ENCODE measurements around the gene COL15A1. TPM values are rescaled to one million over a fixed set of nuclear protein-coding genes. Genes with fewer than 3 reads are reported as not detected.

COL15A1 gene
- total RNA-seq, 1 experiment from 2014 or later = not detected

GRCh38 chr9:98951967-98952366 is 8.3 kb downstream of the COL15A1 start:
- no peaks in the 10 kb centered on the region for H3K4me1 Mint-ChIP-seq (ENCODE audit: insufficient read depth, unreplicated experiment)
- no peak overlapping the region for H3K4me3 Mint-ChIP-seq (ENCODE audit: unreplicated experiment)
- DNase-seq (ENCODE audit: unreplicated experiment) = no peak
- no peaks in the 10 kb centered on the region for H3K36me3 Mint-ChIP-seq (ENCODE audit: insufficient read depth, unreplicated experiment)
- no peak overlapping the region for H3K27ac Mint-ChIP-seq (ENCODE audit: low read depth, unreplicated experiment)
- ChIA-PET POLR2A (no interaction called here), CTCF (interaction anchor here (0.7 kb wide), 2 partner anchors 16 to 160 kb away, joined by 3 read pairs; no protein-coding TSS in a partner anchor)
- H3K9me3 Mint-ChIP-seq (ENCODE audit: unreplicated experiment) = no peaks in the 10 kb centered on the region
- BruUV-seq (replicated peaks) = no TSS peak
- TF ChIP-seq CTCF (IDR thresholded peaks at IDR 0.05; ENCODE audit: unreplicated experiment) = no peak
- intact Hi-C loops (cut with micrococcal nuclease) = no loop called here
- no peaks in the 10 kb centered on the region for H3K27me3 Mint-ChIP-seq (ENCODE audit: insufficient read depth, unreplicated experiment)

- H3K36me3 Mint-ChIP-seq (ENCODE audit: insufficient read depth, unreplicated experiment) = no peaks in the 10 kb centered on the region
- H3K9me3 Mint-ChIP-seq (ENCODE audit: unreplicated experiment) = no peaks in the 10 kb centered on the region
- no peak for DNase-seq (ENCODE audit: unreplicated experiment)
- no peak overlapping the region for H3K4me3 Mint-ChIP-seq (ENCODE audit: unreplicated experiment)
- CTCF ChIA-PET = interaction anchor here (1.2 kb wide), 1 partner anchor 10 kb away, joined by 4 read pairs; no protein-coding TSS in a partner anchor
- POLR2A ChIA-PET = no interaction called here
- no peaks in the 10 kb centered on the region for H3K4me1 Mint-ChIP-seq (ENCODE audit: insufficient read depth, unreplicated experiment)
- no TSS peak for BruUV-seq (replicated peaks)
- H3K27ac Mint-ChIP-seq (ENCODE audit: low read depth, unreplicated experiment) = no peak overlapping the region
- no peaks in the 10 kb centered on the region for H3K27me3 Mint-ChIP-seq (ENCODE audit: insufficient read depth, unreplicated experiment)
- intact Hi-C loops (cut with micrococcal nuclease) = no loop called here
- no peak for TF ChIP-seq CTCF (IDR thresholded peaks at IDR 0.05; ENCODE audit: unreplicated experiment)
Measured at GRCh38 chr9:98953581-98954243, 10.0 kb downstream of the COL15A1 start.

DNA sequence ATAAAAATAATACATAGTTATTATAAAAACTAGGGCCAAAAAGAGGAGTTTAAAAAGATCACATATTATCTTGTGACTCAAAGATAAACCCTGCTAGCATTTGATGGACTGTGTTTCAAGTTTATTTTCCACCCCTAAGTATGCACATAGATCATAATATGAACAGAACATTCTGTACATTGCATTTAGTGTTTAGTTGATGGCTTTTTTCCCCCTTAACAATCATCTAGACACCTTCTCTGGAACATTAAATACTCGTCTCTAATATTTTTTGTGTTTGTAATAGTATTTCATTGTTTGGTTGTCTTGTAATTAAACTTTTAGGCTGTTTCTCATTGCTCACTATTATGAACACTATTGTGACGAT is 10.5 kb downstream of the COL15A1 start:
- BruUV-seq (replicated peaks) = no TSS peak
- TF ChIP-seq CTCF (IDR thresholded peaks at IDR 0.05; ENCODE audit: unreplicated experiment) = no peak
- Mint-ChIP-seq H3K27me3 (ENCODE audit: insufficient read depth, unreplicated experiment) (peaks cover 2% of the 10 kb centered on the region), H3K4me3 (ENCODE audit: unreplicated experiment) (no peak overlapping the region), H3K4me1 (ENCODE audit: insufficient read depth, unreplicated experiment) (no peaks in the 10 kb centered on the region), H3K36me3 (ENCODE audit: insufficient read depth, unreplicated experiment) (no peaks in the 10 kb centered on the region), H3K27ac (ENCODE audit: low read depth, unreplicated experiment) (no peak overlapping the region), H3K9me3 (ENCODE audit: unreplicated experiment) (no peaks in the 10 kb centered on the region)
- no peak for DNase-seq (ENCODE audit: unreplicated experiment)
- intact Hi-C loops (cut with micrococcal nuclease) = no loop called here
- POLR2A ChIA-PET = no interaction called here
- CTCF ChIA-PET = no interaction called here

DNA sequence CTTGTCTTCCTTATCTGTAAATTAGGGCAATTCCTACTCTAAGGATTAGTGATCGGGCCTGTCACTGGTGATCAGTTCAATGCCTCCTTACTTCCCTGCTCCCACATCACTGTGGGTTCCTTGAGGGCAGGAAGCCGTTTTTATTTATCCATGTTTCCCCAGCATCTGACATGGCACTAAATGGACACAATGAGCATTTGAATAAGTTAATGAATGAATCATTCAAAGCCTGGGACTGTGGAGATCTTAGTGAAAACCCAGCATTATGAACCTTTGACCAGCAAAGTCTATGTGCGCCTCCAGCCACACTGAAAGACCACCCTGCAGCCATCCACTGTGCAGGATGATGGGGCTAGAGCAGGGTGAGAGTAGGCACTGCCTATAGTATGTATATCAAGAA is 11.6 kb downstream of the COL15A1 start:
- Mint-ChIP-seq H3K9me3 (ENCODE audit: unreplicated experiment) (no peaks in the 10 kb centered on the region), H3K27me3 (ENCODE audit: insufficient read depth, unreplicated experiment) (peaks cover 12% of the 10 kb centered on the region), H3K27ac (ENCODE audit: low read depth, unreplicated experiment) (no peak overlapping the region), H3K4me3 (ENCODE audit: unreplicated experiment) (no peak overlapping the region), H3K36me3 (ENCODE audit: insufficient read depth, unreplicated experiment) (no peaks in the 10 kb centered on the region), H3K4me1 (ENCODE audit: insufficient read depth, unreplicated experiment) (no peaks in the 10 kb centered on the region)
- POLR2A ChIA-PET = no interaction called here
- TF ChIP-seq CTCF (IDR thresholded peaks at IDR 0.05; ENCODE audit: unreplicated experiment) = no peak
- DNase-seq (ENCODE audit: unreplicated experiment) = no peak
- no TSS peak for BruUV-seq (replicated peaks)
- intact Hi-C loops (cut with micrococcal nuclease) = no loop called here
- CTCF ChIA-PET = interaction anchor here (0.6 to 0.8 kb wide), 2 partner anchors 25 to 38 kb away, joined by 3 read pairs; no protein-coding TSS in a partner anchor

Data from MCF 10A (cell line).